Parathyroid adenoma (tissue), 2 donors: ENCODE measurements around the gene SUGP2.

Experiments used
- H2AFZ ChIP-seq: fragments of 300-600 bp; sonication (generic); one replicate; pipeline ENCODE4 v1.7.0; 2017; ENCODE audit warnings: antibody characterized with exemption, mild to moderate bottlenecking
- H3K27ac ChIP-seq: fragments of 300-600 bp; sonication (generic); one replicate; pipeline ENCODE4 v1.7.0; 2017
- H3K27me3 ChIP-seq: fragments of 300-600 bp; sonication (generic); one replicate; pipeline ENCODE4 v1.7.0; 2017; ENCODE audit warnings: low read length; ENCODE audit not compliant: control insufficient read depth, insufficient read depth
- H3K36me3 ChIP-seq: fragments of 300-600 bp; sonication (generic); one replicate; pipeline ENCODE4 v1.7.0; 2017; ENCODE audit warnings: low read length; ENCODE audit not compliant: control insufficient read depth, insufficient read depth
- H3K4me1 ChIP-seq: fragments of 300-600 bp; sonication (generic); one replicate; pipeline ENCODE4 v1.7.0; 2017; ENCODE audit warnings: control low read depth
- H3K4me2 ChIP-seq: fragments of 300-600 bp; sonication (generic); one replicate; pipeline ENCODE4 v1.7.0; 2017; ENCODE audit warnings: low read length
- H3K4me3 ChIP-seq: fragments of 300-600 bp; sonication (generic); one replicate; pipeline ENCODE4 v1.7.0; 2017; ENCODE audit warnings: low read depth, low read length
- H3K79me2 ChIP-seq: fragments of 300-600 bp; sonication (generic); one replicate; pipeline ENCODE4 v1.7.0; 2017; ENCODE audit warnings: control low read depth
- H3K9ac ChIP-seq: fragments of 300-600 bp; sonication (generic); one replicate; pipeline ENCODE4 v1.7.0; 2017; ENCODE audit warnings: mild to moderate bottlenecking
- H3K9me3 ChIP-seq: fragments of 300-600 bp; sonication (generic); one replicate; pipeline ENCODE4 v1.7.0; 2017; ENCODE audit warnings: low read length; ENCODE audit not compliant: control insufficient read depth
- CTCF ChIP-seq: fragments of 300-600 bp; sonication (generic); IDR thresholded peaks from one replicate; pipeline ENCODE4 v1.7.0; 2017; ENCODE audit warnings: antibody characterized with exemption, mild to moderate bottlenecking
- donor health status: primary hyperparathyroidism.

SUGP2 gene

DNA sequence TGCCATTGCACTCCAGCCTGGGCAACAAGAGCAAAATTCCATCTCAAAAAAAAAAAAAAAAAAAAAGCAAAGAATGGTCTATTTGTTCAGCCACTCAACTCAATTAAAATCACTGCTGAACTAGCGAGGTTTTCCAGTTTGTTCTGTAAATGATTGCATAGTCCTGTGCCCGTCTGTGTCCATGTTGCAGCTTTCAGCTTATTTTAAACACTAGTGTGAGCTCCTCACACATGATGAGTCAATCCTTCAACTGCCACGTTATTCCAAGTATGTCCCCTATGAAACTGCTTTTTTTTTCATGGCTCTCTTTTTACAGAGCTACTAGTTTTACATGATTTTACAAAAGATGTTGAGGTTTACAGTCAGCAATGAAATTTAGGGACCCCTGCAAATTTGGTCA is 12.2 kb downstream of the SUGP2 start:
- no peak overlapping the region for H3K4me3 ChIP-seq
- no peak overlapping the region for H2AFZ ChIP-seq
- no peaks in the 10 kb centered on the region for H3K36me3 ChIP-seq
- no peaks in the 10 kb centered on the region for H3K4me1 ChIP-seq
- no peaks in the 10 kb centered on the region for H3K27me3 ChIP-seq
- no peaks in the 10 kb centered on the region for H3K9me3 ChIP-seq
- H3K27ac ChIP-seq = no peak overlapping the region
- H3K79me2 ChIP-seq = peaks cover 28% of the 10 kb centered on the region
- TF ChIP-seq CTCF = no peak
- no peak overlapping the region for H3K9ac ChIP-seq
- no peak overlapping the region for H3K4me2 ChIP-seq

- Histone ChIP-seq H3K36me3 (no peaks in the 10 kb centered on the region), H3K4me2 (no peak overlapping the region), H3K4me1 (no peaks in the 10 kb centered on the region), H3K4me3 (no peak overlapping the region), H3K9me3 (no peaks in the 10 kb centered on the region), H3K27me3 (no peaks in the 10 kb centered on the region), H2AFZ (no peak overlapping the region), H3K79me2 (peaks cover 2% of the 10 kb centered on the region), H3K27ac (no peak overlapping the region), H3K9ac (no peak overlapping the region)
- TF ChIP-seq CTCF = no peak
Measured at GRCh38 chr19:19010551-19010950, 22.8 kb downstream of the SUGP2 start.

DNA sequence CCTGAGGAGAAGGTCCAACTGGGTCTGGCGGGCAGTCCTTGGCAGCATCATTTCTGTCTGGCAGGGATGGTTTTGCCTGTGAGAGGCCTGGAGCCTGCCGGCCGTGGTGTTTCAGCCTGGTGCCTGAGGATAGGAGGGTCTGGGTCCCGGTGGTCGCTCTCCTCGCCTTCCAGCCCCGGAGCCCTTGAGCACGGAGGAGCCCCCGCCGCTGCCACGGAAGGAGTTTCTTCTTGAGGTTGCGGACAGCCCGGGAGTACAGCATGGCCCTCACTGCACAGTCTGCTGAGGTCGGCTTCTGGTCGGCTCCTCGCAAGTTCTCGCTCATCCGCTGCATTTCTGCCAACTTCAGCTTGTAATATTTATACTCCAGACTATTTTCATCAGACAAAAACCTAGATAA is 23.4 kb downstream of the SUGP2 start:
- H3K79me2 ChIP-seq = peaks cover 2% of the 10 kb centered on the region
- no peaks in the 10 kb centered on the region for H3K4me1 ChIP-seq
- no peak overlapping the region for H3K27ac ChIP-seq
- H3K4me2 ChIP-seq = no peak overlapping the region
- no peaks in the 10 kb centered on the region for H3K27me3 ChIP-seq
- H3K36me3 ChIP-seq = no peaks in the 10 kb centered on the region
- H3K9me3 ChIP-seq = no peaks in the 10 kb centered on the region
- no peak overlapping the region for H2AFZ ChIP-seq
- no peak overlapping the region for H3K4me3 ChIP-seq
- H3K9ac ChIP-seq = no peak overlapping the region
- TF ChIP-seq CTCF = no peak

- H3K9me3 ChIP-seq = no peaks in the 10 kb centered on the region
- H2AFZ ChIP-seq = no peak overlapping the region
- H3K4me2 ChIP-seq = no peak overlapping the region
- H3K4me1 ChIP-seq = no peaks in the 10 kb centered on the region
- H3K27ac ChIP-seq = no peak overlapping the region
- H3K27me3 ChIP-seq = no peaks in the 10 kb centered on the region
- peaks cover 4% of the 10 kb centered on the region for H3K79me2 ChIP-seq
- no peaks in the 10 kb centered on the region for H3K36me3 ChIP-seq
- no peak for TF ChIP-seq CTCF
- H3K9ac ChIP-seq = no peak overlapping the region
- H3K4me3 ChIP-seq = no peak overlapping the region
Measured at GRCh38 chr19:19006213-19006612, 27.1 kb downstream of the SUGP2 start.

DNA sequence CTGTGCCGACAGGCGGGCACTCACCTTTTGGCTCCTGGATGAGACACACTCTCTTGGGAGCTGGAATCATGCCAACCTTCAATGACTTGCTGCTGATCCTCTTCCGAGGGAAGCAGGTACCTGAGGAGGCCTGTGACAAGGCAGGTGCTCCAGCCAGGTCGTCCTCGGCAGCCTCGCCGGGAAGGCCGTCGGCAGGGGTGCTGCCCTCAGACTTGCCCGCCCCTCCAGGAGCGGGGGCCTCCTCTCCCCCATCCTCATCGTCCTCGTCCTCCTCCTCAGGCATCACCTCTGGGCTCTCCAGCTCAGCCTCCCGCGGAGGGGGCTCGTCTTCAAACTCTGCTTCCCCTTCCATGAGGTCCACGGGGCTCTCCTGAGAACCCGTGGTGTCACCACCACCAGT is 29.2 kb downstream of the SUGP2 start:
- TF ChIP-seq CTCF = no peak
- no peak overlapping the region for H3K4me2 ChIP-seq
- H3K36me3 ChIP-seq = no peaks in the 10 kb centered on the region
- H3K4me3 ChIP-seq = no peak overlapping the region
- H3K27ac ChIP-seq = no peak overlapping the region
- H3K9me3 ChIP-seq = no peaks in the 10 kb centered on the region
- no peaks in the 10 kb centered on the region for H3K4me1 ChIP-seq
- no peaks in the 10 kb centered on the region for H3K27me3 ChIP-seq
- H3K79me2 ChIP-seq = peaks cover 4% of the 10 kb centered on the region
- no peak overlapping the region for H2AFZ ChIP-seq
- H3K9ac ChIP-seq = no peak overlapping the region
